ENCODE data around the gene FBXL14.
"Not testable (repeated sequence)": the region's sequence is repeated elsewhere in the genome, so short reads cannot be mapped to it uniquely, and the experiment has no call there.

The FBXL14 gene

GRCh38 chr12:1619159-1619558, 24.8 kb upstream of the FBXL14 start:
- DNase-seq, result no peak

GRCh38 chr12:1618489-1618888, 24.1 kb upstream of the FBXL14 start:
- no peak for DNase-seq

- no peak for DNase-seq
Measured at GRCh38 chr12:1616233-1617066, 22.1 kb upstream of the FBXL14 start.

GRCh38 chr12:1614360-1614759, 20.0 kb upstream of the FBXL14 start:
- DNase-seq, result no peak

GRCh38 chr12:1613860-1614259, 19.5 kb upstream of the FBXL14 start:
- DNase-seq, result no peak

DNA sequence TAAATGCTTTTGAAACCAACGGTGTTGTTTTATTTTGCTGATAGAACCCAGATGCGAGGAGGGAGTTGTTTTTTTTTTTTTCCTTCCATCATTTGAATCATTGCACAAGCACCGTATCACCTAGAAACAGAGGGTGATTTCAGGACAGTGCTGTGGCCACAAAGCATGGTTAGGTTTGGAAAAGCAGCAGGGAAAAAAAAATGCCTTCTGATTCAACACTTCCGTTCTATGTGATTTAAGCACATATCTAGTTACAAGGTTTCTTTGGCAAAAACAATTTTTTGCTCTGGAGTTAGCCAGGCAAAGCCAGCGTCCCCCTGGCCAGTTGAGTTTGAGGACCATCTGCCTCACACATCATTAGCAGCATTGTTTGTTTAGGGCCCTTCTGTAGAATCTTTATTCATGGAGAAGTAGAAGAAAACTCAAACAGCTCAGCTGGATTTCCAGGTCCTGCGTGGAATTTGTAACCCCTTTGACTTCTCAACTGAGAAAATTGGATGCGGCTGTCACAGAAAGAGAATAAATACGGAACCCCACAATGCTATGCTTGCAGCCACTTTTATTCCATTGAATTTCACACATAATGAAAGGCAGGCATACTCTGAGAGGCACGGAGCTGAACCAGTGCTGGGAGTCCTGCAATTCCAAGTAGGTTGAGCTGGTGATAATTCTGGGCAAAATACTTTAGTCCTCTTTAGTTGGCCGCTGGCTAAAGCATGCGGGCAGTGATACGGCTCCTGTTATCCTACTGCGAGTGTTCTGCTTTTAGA, 17.6 kb upstream of the FBXL14 start:
- no peak for DNase-seq

GRCh38 chr12:1610072-1610643, 15.8 kb upstream of the FBXL14 start:
- no peak for DNase-seq

DNA sequence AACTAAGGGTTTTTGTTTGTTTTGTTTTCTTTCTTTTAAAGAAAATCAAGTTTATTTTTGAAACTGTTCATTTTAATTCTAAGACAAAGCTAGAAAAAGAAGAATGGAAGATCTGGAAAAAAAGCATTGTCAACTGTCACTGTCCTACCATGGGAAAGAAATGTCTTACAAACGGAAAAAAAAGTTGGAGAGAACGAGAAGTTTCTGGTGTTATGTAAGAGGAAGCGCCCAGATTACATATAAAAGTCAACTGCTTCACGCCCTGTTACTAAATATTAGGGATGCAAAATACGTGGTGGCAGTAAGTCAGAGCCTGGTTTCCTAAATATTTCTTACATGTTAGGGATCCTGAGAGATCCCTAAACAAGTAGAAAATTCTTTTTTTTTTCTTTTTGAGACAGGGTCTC, 14.3 kb upstream of the FBXL14 start:
- DNase-seq, result no peak

- no peak for DNase-seq
Measured at GRCh38 chr12:1607940-1608712, 13.7 kb upstream of the FBXL14 start.

DNA sequence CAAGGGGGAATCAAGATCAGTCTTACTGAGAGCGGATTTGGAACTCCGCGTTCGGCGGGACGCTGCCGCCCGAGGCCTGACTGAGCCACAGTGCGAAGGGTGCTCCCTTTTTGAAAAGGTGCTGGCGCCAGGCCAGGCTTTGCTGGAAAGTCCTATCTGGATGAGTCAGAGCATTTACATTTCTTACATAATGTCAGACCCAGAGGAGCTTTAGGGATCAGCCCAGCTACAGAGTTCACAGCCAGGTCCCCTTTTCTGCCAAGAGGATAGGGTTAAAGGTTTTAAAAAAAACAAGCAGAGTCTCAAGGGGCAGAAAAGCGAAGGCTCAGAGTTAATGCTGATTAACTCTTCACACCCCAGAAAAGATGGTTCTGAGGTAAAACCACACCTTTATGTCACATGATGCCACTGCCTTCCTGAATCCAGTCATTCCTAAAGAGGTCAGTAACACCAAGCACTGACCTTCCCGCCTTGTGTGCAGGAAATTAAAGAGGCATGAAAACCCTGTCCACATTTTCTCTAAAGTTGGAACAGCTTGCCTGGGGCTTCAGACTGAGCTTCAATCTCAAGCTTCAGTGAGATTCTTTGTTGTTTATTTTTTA, 11.7 kb upstream of the FBXL14 start:
- peak; percentile 45 for DNase-seq

DNA sequence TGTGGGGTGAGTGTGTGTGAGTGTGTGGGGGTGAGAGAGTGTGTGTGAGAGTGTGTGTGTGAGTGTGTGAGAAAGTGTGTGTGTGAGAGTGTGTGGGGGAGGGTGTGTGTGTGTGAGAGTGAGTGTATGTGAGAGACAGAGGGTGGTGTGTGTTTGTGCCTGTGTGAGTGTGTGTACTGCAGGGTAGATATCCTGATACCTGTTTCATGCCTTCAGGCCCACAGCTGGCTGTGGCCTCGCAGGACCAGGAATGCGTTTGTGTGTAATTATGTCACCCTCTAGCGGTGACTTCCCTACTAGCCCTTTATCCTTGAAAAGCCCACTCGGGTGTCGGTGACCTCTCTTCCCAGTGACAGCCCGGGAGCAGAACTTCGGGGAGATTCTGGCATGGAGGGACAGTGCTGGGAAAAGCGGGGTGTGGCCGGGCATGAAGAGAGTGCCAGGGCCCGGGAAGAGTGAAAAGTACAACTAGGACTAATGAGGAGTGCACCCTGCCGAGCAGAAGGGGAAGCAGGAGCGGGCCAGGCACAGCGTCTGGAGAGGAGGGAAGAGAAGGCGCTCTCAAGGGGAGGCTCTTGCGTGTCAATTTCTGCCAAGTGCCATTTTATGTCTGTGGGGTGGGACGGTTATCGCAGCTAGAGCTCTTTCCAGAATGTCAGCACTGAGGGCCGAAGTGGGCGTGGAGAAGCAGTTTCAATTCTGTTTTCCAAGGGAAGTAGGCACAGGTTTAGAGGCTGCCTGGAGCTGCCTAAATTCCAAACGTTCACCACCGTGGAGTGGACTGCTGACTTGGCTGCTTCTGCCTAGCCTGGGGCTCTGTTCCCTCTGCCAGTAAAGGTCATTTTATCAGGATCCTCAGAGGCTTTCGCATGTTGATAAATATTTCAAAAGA, 11.0 kb upstream of the FBXL14 start:
- peak; percentile 82 for DNase-seq

GRCh38 chr12:1604464-1604863, 10.1 kb upstream of the FBXL14 start:
- no peak for DNase-seq

GRCh38 chr12:1603269-1603993, 9.1 kb upstream of the FBXL14 start:
- no peak for DNase-seq

DNA sequence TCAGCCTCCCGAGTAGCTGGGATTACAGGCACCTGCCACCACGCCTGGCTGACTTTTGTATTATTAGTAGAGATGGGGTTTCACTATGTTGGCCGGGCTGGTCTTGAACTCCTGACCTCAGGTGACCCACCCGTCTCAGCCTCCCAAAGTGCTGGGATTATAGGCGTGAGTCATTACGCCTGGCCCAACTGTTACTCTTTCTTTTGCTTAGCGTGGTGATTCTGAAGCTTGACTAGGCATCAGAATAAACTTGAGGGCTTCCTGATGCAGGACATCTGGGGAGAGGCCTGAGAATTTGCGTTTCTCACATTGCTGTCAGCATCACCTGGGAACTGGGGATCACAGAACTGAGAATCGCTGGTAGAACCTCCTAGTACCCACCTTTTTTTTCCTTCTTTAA, 8.3 kb upstream of the FBXL14 start:
- DNase-seq, result not testable (repeated sequence)

GRCh38 chr12:1598757-1599156, 4.4 kb upstream of the FBXL14 start:
- no peak for DNase-seq

DNA sequence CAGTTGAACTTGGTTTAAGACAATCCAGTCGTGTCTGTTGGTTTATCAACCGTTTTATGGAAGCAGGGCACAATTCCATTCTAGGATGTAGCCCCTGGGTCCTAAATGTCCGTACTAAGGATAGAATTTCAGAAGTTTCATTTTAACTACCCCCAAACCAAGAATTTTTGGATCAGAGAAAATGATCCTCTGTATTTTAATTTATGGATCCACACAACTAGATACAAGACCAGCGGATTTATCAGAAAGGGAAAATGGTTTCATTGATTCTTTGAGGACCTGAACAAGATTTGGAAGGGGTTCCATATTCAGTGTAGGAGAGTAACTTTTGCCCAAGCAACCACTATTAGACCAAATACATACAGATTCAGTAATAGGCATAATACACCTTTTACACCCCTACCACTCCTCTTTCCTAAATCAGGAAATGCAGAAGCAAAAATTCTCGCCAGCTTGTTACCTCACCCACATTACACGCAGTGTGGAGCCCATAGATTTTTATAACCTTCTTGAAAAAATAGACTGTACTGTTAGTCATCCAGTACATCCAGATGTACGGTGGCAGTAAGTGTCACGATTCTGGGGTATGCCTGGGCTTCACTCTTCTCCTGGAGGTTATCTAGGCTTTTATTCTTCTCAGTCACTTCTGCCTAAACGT, 1.4 kb upstream of the FBXL14 start:
- no peak for DNase-seq

DNA sequence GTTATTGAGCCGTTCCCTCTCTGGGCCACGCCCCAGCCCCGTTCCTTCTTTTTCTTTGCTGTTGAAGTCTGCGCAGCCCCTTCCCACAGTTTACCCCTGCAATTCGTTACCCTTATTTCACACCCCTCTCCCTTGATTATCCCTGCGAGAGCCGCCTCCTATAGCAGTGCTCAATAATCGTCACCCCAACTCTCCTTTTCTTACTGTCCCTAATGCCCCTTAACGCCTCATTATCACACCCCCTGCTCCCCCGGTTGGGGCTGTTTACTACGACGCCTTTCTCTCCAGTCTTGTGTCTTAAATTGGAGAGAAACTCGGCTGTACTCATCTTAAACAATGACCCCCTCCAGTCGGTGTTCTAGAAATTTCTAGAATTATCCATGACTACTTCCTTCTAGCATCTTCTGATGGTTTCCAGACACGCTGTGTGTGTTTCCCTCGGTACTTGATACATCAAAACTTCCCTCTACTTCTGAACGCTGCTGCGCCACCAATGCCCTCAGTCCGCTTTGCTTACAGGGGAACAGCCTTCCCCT, 713 bp upstream of the FBXL14 start:
- peak; percentile 36 for DNase-seq

- no peak for DNase-seq
Measured at GRCh38 chr12:1594006-1594260, 448 bp downstream of the FBXL14 start.

DNA sequence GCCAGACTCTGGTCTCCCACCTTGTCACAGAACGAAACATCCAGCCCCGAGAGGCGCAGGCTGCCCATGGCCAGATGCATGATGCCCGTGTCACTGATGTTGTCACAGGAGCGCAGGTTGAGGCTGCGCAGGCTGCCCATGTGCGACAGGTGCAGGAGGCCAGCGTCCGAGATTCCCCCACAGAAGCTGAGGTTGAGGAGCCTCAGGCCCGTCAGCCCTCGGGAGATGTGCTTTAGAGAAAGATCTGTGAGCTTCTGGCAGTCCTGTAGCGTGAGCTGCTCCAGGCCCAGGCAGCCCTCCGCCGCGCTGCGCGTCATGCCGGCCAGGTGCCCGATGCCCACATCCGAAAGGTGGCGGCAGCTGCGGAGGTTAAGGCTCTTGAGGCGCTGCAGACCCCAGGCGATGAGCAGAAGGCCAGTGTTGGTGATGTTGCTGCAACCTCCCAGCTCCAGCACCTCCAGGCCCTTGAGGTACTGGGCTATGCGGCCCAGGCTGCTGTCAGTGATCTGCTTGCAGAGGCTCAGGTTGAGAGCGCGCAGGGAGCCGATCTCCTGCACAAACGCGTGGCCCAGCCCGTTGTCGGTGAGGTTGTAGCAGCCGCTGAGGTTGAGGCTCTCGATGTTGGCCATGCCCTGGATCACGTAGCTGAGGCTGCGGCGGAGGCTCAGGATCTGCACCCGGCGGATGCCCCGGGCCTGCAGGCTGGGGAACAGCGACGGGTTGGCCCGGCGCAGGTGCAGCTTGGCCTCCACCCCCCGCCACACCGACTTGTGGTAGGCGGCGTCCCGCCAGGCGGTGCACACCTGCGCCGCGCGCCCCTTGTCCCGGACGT, 991 bp downstream of the FBXL14 start:
- DNase-seq, result peak; percentile 55
